SK-N-SH treated with all-trans-retinoic acid at 6 μM for 48 hours (cell line): ENCODE data around the gene PPP4R4.
"Not testable (repeated sequence)": the region's sequence is repeated elsewhere in the genome, so short reads cannot be mapped to it uniquely, and the experiment has no call there.

Experiments
- ATAC-seq: fragments of 200-7000 bp; cut with Tn5 transposase; 3 replicates; pipeline ENCODE4 v1.9.1; 2020; ENCODE audit warnings: mild to moderate bottlenecking, moderate library complexity
- ARNTL ChIP-seq: fragments of 450-650 bp; formaldehyde crosslinking; IDR thresholded peaks from 2 replicates; pipeline ENCODE4 v1.5.0; 2020; ENCODE audit warnings: low read depth, mild to moderate bottlenecking, moderate library complexity, borderline replicate concordance
- BACH2 ChIP-seq: fragments of 250-450 bp; sonication (Bioruptor Pico); IDR thresholded peaks from 2 replicates; pipeline ENCODE4 v1.9.0; 2021; ENCODE audit warnings: mild to moderate bottlenecking, borderline replicate concordance
- CSDC2 ChIP-seq: fragments of 250-450 bp; sonication (Bioruptor Pico); IDR thresholded peaks from 2 replicates; pipeline ENCODE4 v1.5.0; 2020; ENCODE audit warnings: mild to moderate bottlenecking, moderate library complexity
- ESRRG ChIP-seq: fragments of 250-450 bp; sonication (Bioruptor Pico); IDR thresholded peaks from 2 replicates; pipeline ENCODE4 v1.6.1; 2021; ENCODE audit warnings: mild to moderate bottlenecking
- GLIS3 ChIP-seq: fragments of 250-450 bp; sonication (Bioruptor Pico); IDR thresholded peaks from 2 replicates; pipeline ENCODE4 v1.5.0; 2020; ENCODE audit warnings: mild to moderate bottlenecking, moderate library complexity
- ISL1 ChIP-seq: fragments of 250-450 bp; sonication (Bioruptor Pico); IDR thresholded peaks from 2 replicates; pipeline ENCODE4 v2.1.2; 2022; ENCODE audit warnings: mild to moderate bottlenecking, moderate library complexity
- OSR1 ChIP-seq: fragments of 250-450 bp; sonication (Bioruptor Pico); IDR thresholded peaks from 2 replicates; pipeline ENCODE4 v1.8.0; 2022; ENCODE audit warnings: moderate library complexity, mild to moderate bottlenecking, inconsistent platforms
- PPARA ChIP-seq: fragments of 250-450 bp; sonication (Bioruptor Pico); IDR thresholded peaks from 2 replicates; pipeline ENCODE4 v1.5.0; 2020; ENCODE audit warnings: mild to moderate bottlenecking, borderline replicate concordance
- RARB ChIP-seq: fragments of 250-450 bp; sonication (Bioruptor Pico); IDR thresholded peaks from 2 replicates; pipeline ENCODE4 v1.8.0; 2021; ENCODE audit warnings: mild to moderate bottlenecking, moderate library complexity
- SNAI2 ChIP-seq: fragments of 250-450 bp; sonication (Bioruptor Pico); IDR thresholded peaks from 2 replicates; pipeline ENCODE4 v1.5.0; 2020; ENCODE audit warnings: mild to moderate bottlenecking, moderate library complexity
- TCF4 ChIP-seq: fragments of 250-450 bp; sonication (Bioruptor Pico); IDR thresholded peaks from 2 replicates; pipeline ENCODE4 v1.8.0; 2021; ENCODE audit warnings: mild to moderate bottlenecking, moderate library complexity, borderline replicate concordance
- TOX ChIP-seq: fragments of 250-450 bp; sonication (Bioruptor Pico); IDR thresholded peaks from 2 replicates; pipeline ENCODE4 v1.8.0; 2021; ENCODE audit warnings: mild to moderate bottlenecking, moderate library complexity, borderline replicate concordance
- ZC3H10 ChIP-seq: fragments of 250-450 bp; sonication (Bioruptor Pico); IDR thresholded peaks from 2 replicates; pipeline ENCODE4 v1.5.1; 2021; ENCODE audit warnings: mild to moderate bottlenecking, moderate library complexity
- ZFP3 ChIP-seq: fragments of 250-450 bp; sonication (Bioruptor Pico); IDR thresholded peaks from 2 replicates; pipeline ENCODE4 v1.5.0; 2020; ENCODE audit warnings: mild to moderate bottlenecking, moderate library complexity
- ZFP30 ChIP-seq: fragments of 450-650 bp; formaldehyde crosslinking; IDR thresholded peaks from 2 replicates; pipeline ENCODE4 v1.5.0; 2022; ENCODE audit warnings: mild to moderate bottlenecking, moderate library complexity
- ZNF70 ChIP-seq: fragments of 450-650 bp; formaldehyde crosslinking; IDR thresholded peaks from 2 replicates; pipeline ENCODE4 v1.5.0; 2020; ENCODE audit warnings: mild to moderate bottlenecking, moderate library complexity
- ZNF8 ChIP-seq: fragments of 450-650 bp; formaldehyde crosslinking; IDR thresholded peaks from 2 replicates; pipeline ENCODE4 v1.5.0; 2020; ENCODE audit warnings: mild to moderate bottlenecking, moderate library complexity
- TF ChIP-seq, protein P1 (sequence below): fragments of 250-450 bp; sonication (Bioruptor Pico); IDR thresholded peaks from 2 replicates; pipeline ENCODE4 v1.5.1; 2020; ENCODE audit warnings: low read depth, mild to moderate bottlenecking, moderate library complexity
- TF ChIP-seq, protein P2 (sequence below): fragments of 250-450 bp; sonication (Bioruptor Pico); IDR thresholded peaks from 2 replicates; pipeline ENCODE4 v1.5.0; 2020; ENCODE audit warnings: mild to moderate bottlenecking, moderate library complexity
- TF ChIP-seq, protein P3 (sequence below): fragments of 250-450 bp; sonication (Bioruptor Pico); IDR thresholded peaks from 2 replicates; pipeline ENCODE4 v1.8.0; 2021; ENCODE audit warnings: low read depth, mild to moderate bottlenecking, moderate library complexity, borderline replicate concordance
- TF ChIP-seq, protein P4 (sequence below): fragments of 250-450 bp; sonication (Bioruptor Pico); IDR thresholded peaks from 2 replicates; pipeline ENCODE4 v1.8.0; 2020; ENCODE audit warnings: mild to moderate bottlenecking, moderate library complexity, borderline replicate concordance

PPP4R4 gene

DNA sequence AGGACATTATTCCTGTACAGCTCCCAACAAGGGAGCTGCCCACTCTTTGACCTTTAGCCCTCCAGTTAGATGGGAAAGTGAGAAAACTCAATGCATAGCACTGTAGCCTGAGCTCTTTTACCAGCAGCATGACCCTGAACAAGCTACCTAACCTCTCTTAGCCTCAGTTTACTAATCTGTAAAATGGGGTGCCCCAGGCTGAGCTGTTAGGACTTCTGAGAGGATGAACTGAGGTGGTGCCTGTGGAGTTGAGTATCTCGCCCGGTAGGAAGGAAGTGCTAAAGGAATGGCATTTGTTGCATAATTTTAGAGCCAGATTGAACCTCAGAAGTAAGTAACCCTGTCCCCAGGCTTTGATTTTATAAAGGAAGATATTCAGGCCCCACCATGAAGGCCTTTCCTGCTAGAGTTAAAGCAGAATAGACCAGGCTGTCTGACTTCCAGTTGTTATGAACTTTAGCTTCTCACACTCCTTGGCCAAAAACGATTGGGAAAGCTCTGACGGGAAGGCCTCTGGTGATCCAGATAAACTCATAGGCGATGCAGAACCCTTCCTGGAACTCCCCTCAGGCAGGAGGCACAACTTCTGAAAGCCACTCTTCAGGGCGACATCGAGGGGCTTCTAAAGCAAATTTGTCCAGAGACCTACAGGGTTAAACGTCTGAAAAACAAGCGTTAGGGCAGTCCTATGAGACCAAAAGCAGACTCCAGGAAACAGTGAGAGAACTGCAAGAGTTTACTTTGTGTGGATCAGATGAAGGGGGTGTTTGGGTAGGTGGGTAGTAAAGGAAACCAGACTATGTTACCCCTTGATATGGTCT lies 121.4 kb downstream of the PPP4R4 start:
- TF ChIP-seq ESRRG (CRISPR knock-in tag), result no peak
- ATAC-seq, result no peak

DNA sequence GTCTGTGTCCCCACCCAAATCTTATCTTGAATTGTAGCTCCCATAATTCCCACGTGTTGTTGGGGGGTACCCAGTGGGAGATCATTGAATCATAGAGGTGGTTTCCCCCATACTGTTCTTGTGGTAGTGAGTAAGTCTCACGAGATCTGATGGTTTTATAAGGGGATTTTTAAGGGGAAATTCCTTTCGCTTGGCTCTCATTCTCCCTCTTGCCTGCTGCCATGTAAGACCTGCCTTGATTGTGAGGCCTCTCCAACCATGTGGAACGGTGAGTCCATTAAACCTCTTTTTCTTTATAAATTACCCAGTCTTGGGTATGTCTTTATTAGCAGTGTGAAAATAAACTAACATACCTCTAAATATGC lies 122.0 kb downstream of the PPP4R4 start:
- ATAC-seq, result not testable (repeated sequence)

DNA sequence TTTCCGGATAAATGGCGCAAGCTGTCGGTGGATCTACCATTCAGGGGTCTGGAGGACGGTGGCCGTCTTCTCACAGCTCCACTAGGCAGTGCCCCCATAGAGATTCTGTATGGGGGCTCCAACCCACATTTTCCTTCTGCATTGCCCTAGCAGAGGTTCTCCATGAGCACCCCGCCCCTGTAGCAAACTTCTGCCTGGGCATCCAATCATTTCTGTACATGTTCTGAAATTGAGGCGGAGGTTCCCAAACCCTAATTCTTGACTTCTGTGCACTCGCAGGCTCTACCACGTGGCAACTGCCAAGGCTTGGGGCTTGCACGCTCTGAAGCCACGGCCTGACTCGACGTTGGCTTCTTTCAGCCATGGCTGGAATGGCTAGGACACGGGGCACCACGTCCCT lies 124.0 kb downstream of the PPP4R4 start:
- TF ChIP-seq CSDC2 (no peak), ESRRG (CRISPR knock-in tag) (no peak), ZFP30 (CRISPR knock-in tag) (no peak), GLIS3 (CRISPR knock-in tag) (no peak), OSR1 (CRISPR knock-in tag) (no peak), BACH2 (CRISPR knock-in tag) (no peak), ZFP3 (CRISPR knock-in tag) (no peak), ZNF8 (CRISPR knock-in tag) (no peak), PPARA (CRISPR knock-in tag) (no peak), TCF4 (CRISPR knock-in tag) (no peak), ARNTL (CRISPR knock-in tag) (no peak), SNAI2 (CRISPR knock-in tag) (no peak)
- TF ChIP-seq, protein P1, sequence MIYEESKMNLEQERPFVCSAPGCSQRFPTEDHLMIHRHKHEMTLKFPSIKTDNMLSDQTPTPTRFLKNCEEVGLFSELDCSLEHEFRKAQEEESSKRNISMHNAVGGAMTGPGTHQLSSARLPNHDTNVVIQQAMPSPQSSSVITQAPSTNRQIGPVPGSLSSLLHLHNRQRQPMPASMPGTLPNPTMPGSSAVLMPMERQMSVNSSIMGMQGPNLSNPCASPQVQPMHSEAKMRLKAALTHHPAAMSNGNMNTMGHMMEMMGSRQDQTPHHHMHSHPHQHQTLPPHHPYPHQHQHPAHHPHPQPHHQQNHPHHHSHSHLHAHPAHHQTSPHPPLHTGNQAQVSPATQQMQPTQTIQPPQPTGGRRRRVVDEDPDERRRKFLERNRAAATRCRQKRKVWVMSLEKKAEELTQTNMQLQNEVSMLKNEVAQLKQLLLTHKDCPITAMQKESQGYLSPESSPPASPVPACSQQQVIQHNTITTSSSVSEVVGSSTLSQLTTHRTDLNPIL, result no peak
- TF ChIP-seq, protein P2, sequence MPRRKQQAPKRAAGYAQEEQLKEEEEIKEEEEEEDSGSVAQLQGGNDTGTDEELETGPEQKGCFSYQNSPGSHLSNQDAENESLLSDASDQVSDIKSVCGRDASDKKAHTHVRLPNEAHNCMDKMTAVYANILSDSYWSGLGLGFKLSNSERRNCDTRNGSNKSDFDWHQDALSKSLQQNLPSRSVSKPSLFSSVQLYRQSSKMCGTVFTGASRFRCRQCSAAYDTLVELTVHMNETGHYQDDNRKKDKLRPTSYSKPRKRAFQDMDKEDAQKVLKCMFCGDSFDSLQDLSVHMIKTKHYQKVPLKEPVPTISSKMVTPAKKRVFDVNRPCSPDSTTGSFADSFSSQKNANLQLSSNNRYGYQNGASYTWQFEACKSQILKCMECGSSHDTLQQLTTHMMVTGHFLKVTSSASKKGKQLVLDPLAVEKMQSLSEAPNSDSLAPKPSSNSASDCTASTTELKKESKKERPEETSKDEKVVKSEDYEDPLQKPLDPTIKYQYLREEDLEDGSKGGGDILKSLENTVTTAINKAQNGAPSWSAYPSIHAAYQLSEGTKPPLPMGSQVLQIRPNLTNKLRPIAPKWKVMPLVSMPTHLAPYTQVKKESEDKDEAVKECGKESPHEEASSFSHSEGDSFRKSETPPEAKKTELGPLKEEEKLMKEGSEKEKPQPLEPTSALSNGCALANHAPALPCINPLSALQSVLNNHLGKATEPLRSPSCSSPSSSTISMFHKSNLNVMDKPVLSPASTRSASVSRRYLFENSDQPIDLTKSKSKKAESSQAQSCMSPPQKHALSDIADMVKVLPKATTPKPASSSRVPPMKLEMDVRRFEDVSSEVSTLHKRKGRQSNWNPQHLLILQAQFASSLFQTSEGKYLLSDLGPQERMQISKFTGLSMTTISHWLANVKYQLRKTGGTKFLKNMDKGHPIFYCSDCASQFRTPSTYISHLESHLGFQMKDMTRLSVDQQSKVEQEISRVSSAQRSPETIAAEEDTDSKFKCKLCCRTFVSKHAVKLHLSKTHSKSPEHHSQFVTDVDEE (CRISPR knock-in tag), result no peak
- no peak for ATAC-seq

DNA sequence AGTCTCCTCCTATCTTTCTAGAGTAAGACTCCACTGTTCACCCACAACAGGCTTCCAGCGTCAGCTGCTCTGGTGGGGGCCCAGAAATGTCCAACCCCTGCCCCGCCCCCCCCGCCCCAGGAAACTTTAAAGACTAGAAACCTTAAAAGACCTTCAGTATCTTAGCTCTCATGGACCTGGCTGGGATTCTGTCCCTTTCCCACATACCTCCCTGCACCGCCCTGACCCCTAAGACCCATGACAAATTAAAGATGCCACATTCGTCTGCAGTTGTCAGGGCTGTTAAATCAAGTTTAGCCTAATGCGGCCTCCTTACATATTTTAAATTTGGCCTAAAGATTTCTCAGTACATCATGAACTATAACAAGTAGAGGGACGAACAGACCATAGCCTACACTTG lies 129.0 kb downstream of the PPP4R4 start:
- ATAC-seq, result no peak
- TF ChIP-seq RARB (CRISPR knock-in tag), result no peak
- TF ChIP-seq ZNF70, result no peak
- no peak for TF ChIP-seq ZFP30 (CRISPR knock-in tag)
- TF ChIP-seq, protein P2 (CRISPR knock-in tag), result no peak
- TF ChIP-seq ZNF8 (CRISPR knock-in tag), result no peak
- TF ChIP-seq SNAI2 (CRISPR knock-in tag), result no peak
- TF ChIP-seq, all 23 proteins: peak for 0

DNA sequence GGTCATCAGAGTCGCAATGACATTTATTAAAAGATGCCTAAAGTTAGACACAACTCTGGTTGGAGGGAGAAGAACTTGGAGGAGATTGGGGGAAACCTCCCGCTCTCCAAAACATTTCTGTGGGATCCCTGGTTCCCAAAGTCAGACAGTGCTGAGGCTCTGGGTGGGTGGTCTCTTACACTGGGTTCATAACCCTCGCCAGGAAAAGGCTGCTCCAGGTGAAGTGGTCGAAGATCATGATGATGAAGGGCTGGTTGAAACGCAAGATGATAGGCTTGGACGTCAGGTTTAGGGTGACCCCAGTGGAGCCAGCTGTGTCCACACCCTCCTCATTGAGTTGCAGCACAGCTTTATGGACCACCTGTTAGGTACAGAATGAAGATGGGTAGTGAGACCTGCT lies 130.1 kb downstream of the PPP4R4 start:
- no peak for ATAC-seq
- TF ChIP-seq, protein P3, sequence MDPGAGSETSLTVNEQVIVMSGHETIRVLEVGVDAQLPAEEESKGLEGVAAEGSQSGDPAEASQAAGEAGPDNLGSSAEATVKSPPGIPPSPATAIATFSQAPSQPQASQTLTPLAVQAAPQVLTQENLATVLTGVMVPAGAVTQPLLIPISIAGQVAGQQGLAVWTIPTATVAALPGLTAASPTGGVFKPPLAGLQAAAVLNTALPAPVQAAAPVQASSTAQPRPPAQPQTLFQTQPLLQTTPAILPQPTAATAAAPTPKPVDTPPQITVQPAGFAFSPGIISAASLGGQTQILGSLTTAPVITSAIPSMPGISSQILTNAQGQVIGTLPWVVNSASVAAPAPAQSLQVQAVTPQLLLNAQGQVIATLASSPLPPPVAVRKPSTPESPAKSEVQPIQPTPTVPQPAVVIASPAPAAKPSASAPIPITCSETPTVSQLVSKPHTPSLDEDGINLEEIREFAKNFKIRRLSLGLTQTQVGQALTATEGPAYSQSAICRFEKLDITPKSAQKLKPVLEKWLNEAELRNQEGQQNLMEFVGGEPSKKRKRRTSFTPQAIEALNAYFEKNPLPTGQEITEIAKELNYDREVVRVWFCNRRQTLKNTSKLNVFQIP (CRISPR knock-in tag), result no peak
- TF ChIP-seq, protein P4, sequence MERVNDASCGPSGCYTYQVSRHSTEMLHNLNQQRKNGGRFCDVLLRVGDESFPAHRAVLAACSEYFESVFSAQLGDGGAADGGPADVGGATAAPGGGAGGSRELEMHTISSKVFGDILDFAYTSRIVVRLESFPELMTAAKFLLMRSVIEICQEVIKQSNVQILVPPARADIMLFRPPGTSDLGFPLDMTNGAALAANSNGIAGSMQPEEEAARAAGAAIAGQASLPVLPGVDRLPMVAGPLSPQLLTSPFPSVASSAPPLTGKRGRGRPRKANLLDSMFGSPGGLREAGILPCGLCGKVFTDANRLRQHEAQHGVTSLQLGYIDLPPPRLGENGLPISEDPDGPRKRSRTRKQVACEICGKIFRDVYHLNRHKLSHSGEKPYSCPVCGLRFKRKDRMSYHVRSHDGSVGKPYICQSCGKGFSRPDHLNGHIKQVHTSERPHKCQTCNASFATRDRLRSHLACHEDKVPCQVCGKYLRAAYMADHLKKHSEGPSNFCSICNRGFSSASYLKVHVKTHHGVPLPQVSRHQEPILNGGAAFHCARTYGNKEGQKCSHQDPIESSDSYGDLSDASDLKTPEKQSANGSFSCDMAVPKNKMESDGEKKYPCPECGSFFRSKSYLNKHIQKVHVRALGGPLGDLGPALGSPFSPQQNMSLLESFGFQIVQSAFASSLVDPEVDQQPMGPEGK (CRISPR knock-in tag), result no peak
- TF ChIP-seq ARNTL (CRISPR knock-in tag) (no peak), SNAI2 (CRISPR knock-in tag) (no peak), TCF4 (CRISPR knock-in tag) (no peak), ZC3H10 (no peak), RARB (CRISPR knock-in tag) (no peak), PPARA (CRISPR knock-in tag) (no peak), ISL1 (CRISPR knock-in tag) (no peak), TOX (CRISPR knock-in tag) (no peak)
- TF ChIP-seq, protein P1, result no peak
